ENCODE results near the gene SH3PXD2A. TPM values are rescaled to one million over a fixed set of nuclear protein-coding genes. Genes with fewer than 3 reads are reported as not detected.
A peak's percentile ranks its signal among the peaks of the same experiment; 100 is the strongest.

Gene SH3PXD2A
- total and polyA plus RNA-seq, 2 of the 4 experiments (the other 2 are of a cell fraction) = 6.3 to 23.0 TPM

GRCh38 chr10:103696094-103696410 lies 159.3 kb downstream of the SH3PXD2A start:
- dilution Hi-C loops (cut with HindIII; ENCODE audit: low sequenced_read_pairs, unreplicated experiment) = no loop called here
- in situ Hi-C loops (cut with MboI; ENCODE audit: low sequenced_read_pairs) = no loop called here
- no peak overlapping the region for H4K5ac ChIP-seq (ENCODE audit: low read depth, low read length)

More at GRCh38 chr10:103696094-103696410, 159.3 kb downstream of the SH3PXD2A start:
- Histone ChIP-seq H2AK9ac (replicated peaks; ENCODE audit: low read depth, low read length, poor library complexity) (peak overlapping the region; percentile 80), H2BK5ac (ENCODE audit: low read depth, low read length, poor library complexity, severe bottlenecking) (peak overlapping the region; percentile 55), H3K4me3 (ENCODE audit: insufficient read depth, low read depth, low read length) (no peak overlapping the region), H3K9ac (ENCODE audit: low read depth, low read length) (no peak overlapping the region), H4K8ac (ENCODE audit: low read depth in 2 of 2, low read length in 2 of 2) (peak overlapping the region; percentile 77 to 83; a peak in 3 of 4 replicates), H3K9me3 (ENCODE audit: control insufficient read depth, insufficient read depth, low read length) (no peaks in the 10 kb centered on the region), H3K23ac (ENCODE audit: low read depth, low read length) (peak overlapping the region; percentile 62; the same call in 1 of the 2 replicates), H3K36me3 (ENCODE audit: control insufficient read depth, insufficient read depth, low read length) (no peaks in the 10 kb centered on the region), H3K4ac (ENCODE audit: low read depth, low read length) (peak overlapping the region; percentile 94), H2AK5ac (ENCODE audit: low read depth, low read length) (peak overlapping the region; percentile 12; the same call in 1 of the 2 replicates), H3K14ac (replicated peaks; ENCODE audit: low read depth, low read length) (peak overlapping the region; percentile 79), H2BK15ac (ENCODE audit: low read depth, low read length) (peak overlapping the region; percentile 67; the same call in 2 of the 3 replicates), H3K27me3 (ENCODE audit: control insufficient read depth, insufficient read depth, low read length) (no peaks in the 10 kb centered on the region; the same call in 1 of the 2 replicates), H3K4me2 (ENCODE audit: low read depth, low read length) (no peak overlapping the region), H2AFZ (replicated peaks; ENCODE audit: low read length, poor library complexity) (peak overlapping the region; percentile 86), H4K91ac (ENCODE audit: insufficient read depth, low read depth, low read length) (peak overlapping the region; percentile 67), H2BK20ac (ENCODE audit: low read depth, low read length) (peak overlapping the region; percentile 32; the same call in 1 of the 2 replicates), H3K4me1 (ENCODE audit: control insufficient read depth, insufficient read depth, low read length) (peaks cover 23% of the 10 kb centered on the region), H3K27ac (ENCODE audit: insufficient read depth, low read length) (peak overlapping the region; percentile 2; the same call in 1 of the 2 replicates), H2BK120ac (ENCODE audit: low read depth, low read length) (peak overlapping the region; percentile 71), H3K79me1 (ENCODE audit: low read depth in 1 of 2, low read length in 2 of 2) (peaks cover 7 to 17% of the 10 kb centered on the region in 2 experiments; a peak in 2 of 4 replicates), H4K20me1 (ENCODE audit: insufficient read depth, low read length) (no peaks in the 10 kb centered on the region), H3K18ac (ENCODE audit: low read depth, low read length) (no peak overlapping the region), H3K9me1 (ENCODE audit: insufficient read depth, low read length) (peaks cover 16% of the 10 kb centered on the region), H3K56ac (ENCODE audit: extremely low read depth, insufficient read depth, low read length) (no peak overlapping the region)
- POLR2A ChIA-PET (ENCODE audit: unreplicated experiment) = no interaction called here
- BruUV-seq (replicated peaks) = no TSS peak
- intact Hi-C loops (cut with micrococcal nuclease) = no loop called here
- WGBS, 2 experiments (ENCODE audit: extremely low coverage in 2 of 2, insufficient read length in 1 of 2) = 83% methylated on average over 1 of the region's 5 CpGs; no CpG with 5 or more reads in 1 of the 2 experiments
- CTCF ChIA-PET = interaction anchor here (1.0 to 2.5 kb wide), 4 partner anchors 9 to 189 kb away, joined by 4 to 11 read pairs (median 4); no protein-coding TSS in a partner anchor
- TF ChIP-seq RFX5 (IDR thresholded peaks at IDR 0.05; ENCODE audit: low read depth, low read length) = no peak
- no peak for TF ChIP-seq ELK1 (IDR thresholded peaks at IDR 0.05; ENCODE audit: borderline replicate concordance, low read depth, low read length)
- TF ChIP-seq BHLHE40 (IDR thresholded peaks at IDR 0.05; ENCODE audit: low read depth, low read length) = no peak
- no peak for TF ChIP-seq MAZ (IDR thresholded peaks at IDR 0.05; ENCODE audit: borderline replicate concordance, low read depth, low read length)
- TF ChIP-seq MXI1 (IDR thresholded peaks at IDR 0.05; ENCODE audit: borderline replicate concordance, low read depth, low read length) = no peak
- TF ChIP-seq SMC3 (IDR thresholded peaks at IDR 0.05; ENCODE audit: low read depth, low read length) = no peak
- TF ChIP-seq NFE2L2 (IDR thresholded peaks at IDR 0.05; ENCODE audit: low read depth, low read length) = no peak
- no peak for TF ChIP-seq CTCF (conservative IDR thresholded peaks at IDR 0.05; ENCODE audit: low read depth, low read length)
- no peak for TF ChIP-seq RCOR1 (IDR thresholded peaks at IDR 0.05; ENCODE audit: insufficient replicate concordance, low read length)
- TF ChIP-seq RAD21 (IDR thresholded peaks at IDR 0.05; ENCODE audit: low read length) = no peak; the same call in 1 of the 2 replicates
- TF ChIP-seq POLR2A (IDR thresholded peaks at IDR 0.05; ENCODE audit: low read depth, low read length) = no peak
- no peak for TF ChIP-seq MAFK (IDR thresholded peaks at IDR 0.05; ENCODE audit: low read depth, low read length)
- no peak for TF ChIP-seq FOS (IDR thresholded peaks at IDR 0.05; ENCODE audit: low read depth, low read length)
- no peak for TF ChIP-seq CEBPB (IDR thresholded peaks at IDR 0.05; ENCODE audit: low read depth, low read length)
- no peak for TF ChIP-seq CHD1 (IDR thresholded peaks at IDR 0.05; ENCODE audit: low read depth, low read length)
- TF ChIP-seq USF2 (IDR thresholded peaks at IDR 0.05; ENCODE audit: low read depth, low read length) = no peak
- no peak for ATAC-seq (ENCODE audit: low read depth)
- DNase-seq = no peak
